ENCODE results near the gene ICAM1.

DNA sequence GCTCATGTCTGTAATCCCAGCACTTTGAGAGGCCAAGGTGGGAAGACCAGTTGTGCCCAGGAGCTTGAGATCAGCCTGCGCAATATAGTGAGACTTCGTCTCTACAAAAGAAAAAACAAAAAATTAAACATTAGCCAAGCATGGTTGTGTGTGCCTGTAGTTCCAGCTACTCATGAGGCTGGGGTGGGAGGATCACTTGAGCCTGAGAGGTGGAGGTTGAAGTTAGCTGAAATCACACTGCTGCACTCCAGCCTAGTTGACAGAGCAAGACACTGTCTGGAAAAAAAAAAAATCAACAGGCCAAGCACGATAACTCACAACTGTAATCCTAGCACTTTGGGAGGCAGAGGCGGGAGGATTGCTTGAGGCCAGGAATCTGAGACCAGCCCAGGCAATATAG is 35.9 kb upstream of the ICAM1 start:
- TF ChIP-seq, protein P1, sequence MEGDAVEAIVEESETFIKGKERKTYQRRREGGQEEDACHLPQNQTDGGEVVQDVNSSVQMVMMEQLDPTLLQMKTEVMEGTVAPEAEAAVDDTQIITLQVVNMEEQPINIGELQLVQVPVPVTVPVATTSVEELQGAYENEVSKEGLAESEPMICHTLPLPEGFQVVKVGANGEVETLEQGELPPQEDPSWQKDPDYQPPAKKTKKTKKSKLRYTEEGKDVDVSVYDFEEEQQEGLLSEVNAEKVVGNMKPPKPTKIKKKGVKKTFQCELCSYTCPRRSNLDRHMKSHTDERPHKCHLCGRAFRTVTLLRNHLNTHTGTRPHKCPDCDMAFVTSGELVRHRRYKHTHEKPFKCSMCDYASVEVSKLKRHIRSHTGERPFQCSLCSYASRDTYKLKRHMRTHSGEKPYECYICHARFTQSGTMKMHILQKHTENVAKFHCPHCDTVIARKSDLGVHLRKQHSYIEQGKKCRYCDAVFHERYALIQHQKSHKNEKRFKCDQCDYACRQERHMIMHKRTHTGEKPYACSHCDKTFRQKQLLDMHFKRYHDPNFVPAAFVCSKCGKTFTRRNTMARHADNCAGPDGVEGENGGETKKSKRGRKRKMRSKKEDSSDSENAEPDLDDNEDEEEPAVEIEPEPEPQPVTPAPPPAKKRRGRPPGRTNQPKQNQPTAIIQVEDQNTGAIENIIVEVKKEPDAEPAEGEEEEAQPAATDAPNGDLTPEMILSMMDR (IDR thresholded peaks at IDR 0.05 in 4 of 5, conservative IDR thresholded peaks at IDR 0.05 in 1 of 5): no peak
- no peak for TF ChIP-seq POLR2A (IDR thresholded peaks at IDR 0.05)
